HUES64 (cell line): ENCODE measurements around the gene CCDC116.
"Not testable (repeated sequence)": the region's sequence is repeated elsewhere in the genome, so short reads cannot be mapped to it uniquely, and the experiment has no call there.

Experiments
- H3K27ac ChIP-seq: 2 replicates; pipeline ENCODE4 v1.7.0; 2013; ENCODE audit warnings: low read depth, low read length, inconsistent platforms
- H3K27me3 ChIP-seq: 2 replicates; pipeline ENCODE4 v1.6.1; 2013; ENCODE audit warnings: mild to moderate bottlenecking, low read length; ENCODE audit not compliant: insufficient read depth
- H3K36me3 ChIP-seq: 2 replicates; pipeline ENCODE4 v1.6.1; 2013; ENCODE audit warnings: mild to moderate bottlenecking, low read length; ENCODE audit not compliant: insufficient read depth
- H3K4me1 ChIP-seq: 2 replicates; pipeline ENCODE4 v1.6.1; 2013; ENCODE audit warnings: mild to moderate bottlenecking, low read length, moderate library complexity; ENCODE audit not compliant: insufficient read depth
- H3K4me3 ChIP-seq: 2 replicates; pipeline ENCODE4 v1.5.1; 2013; ENCODE audit warnings: mild to moderate bottlenecking, low read length, moderate library complexity
- H3K9ac ChIP-seq: 2 replicates; pipeline ENCODE4 v1.6.1; 2013; ENCODE audit warnings: mild to moderate bottlenecking, low read depth, low read length
- H3K9me3 ChIP-seq: 2 replicates; pipeline ENCODE4 v1.6.1; 2013; ENCODE audit warnings: low read depth, low read length; ENCODE audit not compliant: insufficient read depth
- WGBS: fragments of 150-250, 120-280 bp; methylation state at CpG from one replicate; pipeline ENCODE4 v1.1.7; 2013; ENCODE audit warnings: missing lambda C conversion rate; 5-methylcytosine and 5-hydroxymethylcytosine counted together

The CCDC116 gene

GRCh38 chr22:21636629-21637218 lies 4.2 kb downstream of the CCDC116 start:
- Histone ChIP-seq H3K27me3 (peaks cover 6% of the 10 kb centered on the region; the same call in 1 of the 2 replicates), H3K9ac (no peak overlapping the region), H3K27ac (no peak overlapping the region), H3K4me3 (no peak overlapping the region), H3K4me1 (no peaks in the 10 kb centered on the region), H3K36me3 (no peaks in the 10 kb centered on the region), H3K9me3 (no peaks in the 10 kb centered on the region)
- WGBS: 92% methylated on average over 17 of the region's 17 CpGs

- H3K4me1 ChIP-seq, H3K4me3 ChIP-seq, H3K27ac ChIP-seq, H3K9me3 ChIP-seq, H3K36me3 ChIP-seq, H3K9ac ChIP-seq, H3K27me3 ChIP-seq: not testable (repeated sequence)
- WGBS: 94% methylated on average over 2 of the region's 2 CpGs
Measured at GRCh38 chr22:21637450-21637849, 4.9 kb downstream of the CCDC116 start.

DNA sequence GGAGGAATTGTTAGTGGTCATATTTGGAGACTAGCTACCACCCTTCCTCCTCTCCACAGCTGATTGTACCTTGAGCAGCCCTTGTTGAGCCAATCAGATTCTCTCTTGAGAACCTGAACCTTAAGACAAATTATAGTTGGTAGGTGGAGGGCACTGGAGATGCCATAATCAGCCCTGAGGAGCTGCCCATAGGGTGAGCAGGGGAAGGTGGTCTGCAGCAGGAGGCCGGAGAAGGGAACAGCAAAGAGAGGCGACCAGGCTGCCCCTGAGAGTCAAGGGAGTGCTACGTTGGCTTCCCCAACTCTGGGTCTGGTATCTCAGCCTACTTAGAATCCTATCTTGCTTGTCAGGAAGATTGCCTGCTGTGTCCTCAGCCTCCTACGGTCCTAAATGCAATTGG lies 6.8 kb downstream of the CCDC116 start:
- peaks cover 6% of the 10 kb centered on the region; the same call in 1 of the 2 replicates for H3K27me3 ChIP-seq
- H3K4me3 ChIP-seq: no peak overlapping the region
- no peaks in the 10 kb centered on the region for H3K9me3 ChIP-seq
- no peak overlapping the region for H3K9ac ChIP-seq
- no peaks in the 10 kb centered on the region for H3K4me1 ChIP-seq
- no peak overlapping the region for H3K27ac ChIP-seq
- WGBS: 88% methylated on average over 4 of the region's 4 CpGs
- H3K36me3 ChIP-seq: peaks cover 7% of the 10 kb centered on the region; the same call in 1 of the 2 replicates

- peaks cover 6% of the 10 kb centered on the region; the same call in 1 of the 2 replicates for H3K27me3 ChIP-seq
- 90% methylated on average over 5 of the region's 5 CpGs for WGBS
- H3K9me3 ChIP-seq: no peaks in the 10 kb centered on the region
- no peak overlapping the region for H3K27ac ChIP-seq
- no peaks in the 10 kb centered on the region for H3K4me1 ChIP-seq
- H3K9ac ChIP-seq: no peak overlapping the region
- peaks cover 11% of the 10 kb centered on the region; the same call in 1 of the 2 replicates for H3K36me3 ChIP-seq
- peak overlapping the region; percentile 64; the same call in 1 of the 2 replicates for H3K4me3 ChIP-seq
Measured at GRCh38 chr22:21640810-21641209, 8.2 kb downstream of the CCDC116 start.

- H3K4me3 ChIP-seq: peak overlapping the region; percentile 64
- no peak overlapping the region for H3K27ac ChIP-seq
- peaks cover 6% of the 10 kb centered on the region; the same call in 1 of the 2 replicates for H3K27me3 ChIP-seq
Measured at GRCh38 chr22:21641417-21641788, 8.8 kb downstream of the CCDC116 start.

GRCh38 chr22:21641789-21642583 lies 9.4 kb downstream of the CCDC116 start, which contains the start of gene SDF2L1:
SDF2L1 (plus strand) TSS chr22:21642302; CDS start chr22:21642337, 35 bp downstream.
- Histone ChIP-seq H3K27ac (no peak within 1 kb of the TSS), H3K4me1 (no peaks in the 10 kb centered on the region), H3K4me3 (peak within 1 kb of the TSS; percentile 64), H3K36me3 (peaks cover 15% of the 10 kb centered on the region; the same call in 1 of the 2 replicates), H3K9ac (peak within 1 kb of the TSS; percentile 86), H3K9me3 (no peaks in the 10 kb centered on the region), H3K27me3 (peaks cover 6% of the 10 kb centered on the region; the same call in 1 of the 2 replicates)
- WGBS: under 1% methylated on average over 76 of the region's 76 CpGs

More at GRCh38 chr22:21641417-21641788, 8.8 kb downstream of the CCDC116 start:
- H3K36me3 ChIP-seq: peaks cover 15% of the 10 kb centered on the region; the same call in 1 of the 2 replicates
- H3K4me1 ChIP-seq: no peaks in the 10 kb centered on the region
- H3K9ac ChIP-seq: peak overlapping the region; percentile 78
- H3K9me3 ChIP-seq: no peaks in the 10 kb centered on the region
- WGBS: 10% methylated on average over 9 of the region's 9 CpGs

- H3K27ac ChIP-seq: no peak overlapping the region
- WGBS: 4% methylated on average over 56 of the region's 56 CpGs
- peak overlapping the region; percentile 86 for H3K9ac ChIP-seq
- H3K36me3 ChIP-seq: peaks cover 15% of the 10 kb centered on the region; the same call in 1 of the 2 replicates
- peak overlapping the region; percentile 64 for H3K4me3 ChIP-seq
- no peaks in the 10 kb centered on the region for H3K9me3 ChIP-seq
- H3K4me1 ChIP-seq: no peaks in the 10 kb centered on the region
- H3K27me3 ChIP-seq: peaks cover 6% of the 10 kb centered on the region; the same call in 1 of the 2 replicates
Measured at GRCh38 chr22:21642584-21643448, 10.3 kb downstream of the CCDC116 start.

GRCh38 chr22:21643533-21644357 lies 11.2 kb downstream of the CCDC116 start:
- H3K9ac ChIP-seq: no peak overlapping the region
- H3K27ac ChIP-seq: no peak overlapping the region

DNA sequence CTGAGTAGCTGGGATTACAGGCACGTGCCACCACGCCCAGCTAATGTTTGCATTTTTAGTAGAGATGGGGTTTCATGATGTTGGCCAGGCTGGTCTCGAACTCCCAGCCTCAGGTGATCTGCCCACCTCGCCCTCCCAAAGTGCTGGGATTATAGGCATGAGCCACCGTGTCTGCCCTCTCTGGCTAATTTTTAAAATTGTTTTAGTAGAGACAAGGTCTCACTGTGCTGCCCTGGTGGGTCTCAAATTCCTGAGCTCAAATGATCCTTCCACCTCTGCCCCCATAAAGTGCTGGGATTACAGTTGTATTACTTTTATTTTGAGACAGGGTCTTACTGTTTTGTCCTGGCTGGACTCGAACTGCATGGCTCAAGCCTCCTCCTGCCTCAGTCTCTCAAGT lies 13.0 kb downstream of the CCDC116 start:
- not testable (repeated sequence) for H3K9ac ChIP-seq, H3K27ac ChIP-seq, H3K9me3 ChIP-seq, H3K27me3 ChIP-seq, H3K4me3 ChIP-seq, H3K4me1 ChIP-seq
- peaks cover 23% of the 10 kb centered on the region; the same call in 1 of the 2 replicates for H3K36me3 ChIP-seq
- WGBS: 96% methylated on average over 6 of the region's 6 CpGs

More at GRCh38 chr22:21643533-21644357, 11.2 kb downstream of the CCDC116 start:
- Histone ChIP-seq H3K4me3 (peak overlapping the region; percentile 64), H3K4me1 (no peaks in the 10 kb centered on the region), H3K9me3 (no peaks in the 10 kb centered on the region), H3K27me3 (peaks cover 6% of the 10 kb centered on the region; the same call in 1 of the 2 replicates), H3K36me3 (peaks cover 18% of the 10 kb centered on the region; the same call in 1 of the 2 replicates)
- WGBS: 95% methylated on average over 22 of the region's 22 CpGs
